ENCODE measurements around the gene CTNNA1.

CTNNA1 gene

DNA sequence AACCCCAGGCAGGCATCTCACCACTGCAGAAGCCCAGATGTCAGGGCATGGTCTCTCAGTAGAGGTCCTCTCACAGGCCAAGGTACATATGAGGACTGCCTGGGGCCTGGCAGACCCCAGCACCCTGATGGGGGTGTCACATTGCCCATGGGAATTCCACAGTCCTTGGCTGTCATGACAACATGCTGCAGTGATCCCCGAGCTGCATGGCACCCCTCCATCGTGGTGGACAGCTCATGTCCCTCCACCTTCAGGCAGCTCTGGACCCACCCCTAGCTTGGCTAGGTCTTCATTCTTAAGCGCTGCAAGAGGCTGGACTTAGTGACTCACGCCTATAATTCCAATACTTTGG, 196.0 kb downstream of the CTNNA1 start:
- H3K4me3 ChIP-seq (ENCODE audit: low read length) = no peak overlapping the region
- H3K27ac ChIP-seq (ENCODE audit: low read depth, low read length) = no peak overlapping the region
- H3K36me3 ChIP-seq (ENCODE audit: control insufficient read depth, insufficient read depth, low read length) = peaks cover 8% of the 10 kb centered on the region
- no peak overlapping the region for H3K9ac ChIP-seq (ENCODE audit: low read length)
- peaks cover 19% of the 10 kb centered on the region for H3K4me1 ChIP-seq (ENCODE audit: control insufficient read depth, insufficient read depth, low read length)
- H3K27me3 ChIP-seq (ENCODE audit: control insufficient read depth, insufficient read depth, low read length) = no peaks in the 10 kb centered on the region

DNA sequence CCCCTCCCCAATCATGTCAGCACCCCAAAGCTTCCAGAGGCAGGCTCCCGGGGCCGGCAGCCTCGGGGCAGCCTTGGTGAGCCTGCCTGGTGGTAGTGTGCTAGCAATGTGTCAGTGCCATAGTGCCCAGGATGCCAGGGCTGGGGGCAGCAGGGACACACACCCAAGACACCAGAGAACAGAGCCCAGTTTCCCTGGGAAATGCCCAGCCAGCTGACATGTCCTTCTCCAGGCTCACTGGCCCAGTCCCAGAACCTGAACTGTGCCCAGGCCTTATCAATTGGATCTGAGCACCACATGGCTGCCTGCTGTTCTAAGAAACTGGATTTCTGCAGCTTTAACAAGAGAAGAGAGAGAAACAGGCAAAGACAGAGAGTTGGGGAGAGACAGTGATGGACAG, 196.8 kb downstream of the CTNNA1 start:
- H3K9ac ChIP-seq (ENCODE audit: low read length) = no peak overlapping the region
- H3K36me3 ChIP-seq (ENCODE audit: control insufficient read depth, insufficient read depth, low read length) = peaks cover 8% of the 10 kb centered on the region
- peaks cover 19% of the 10 kb centered on the region for H3K4me1 ChIP-seq (ENCODE audit: control insufficient read depth, insufficient read depth, low read length)
- no peak overlapping the region for H3K4me3 ChIP-seq (ENCODE audit: low read length)
- no peak overlapping the region for H3K27ac ChIP-seq (ENCODE audit: low read depth, low read length)
- no peaks in the 10 kb centered on the region for H3K27me3 ChIP-seq (ENCODE audit: control insufficient read depth, insufficient read depth, low read length)

DNA sequence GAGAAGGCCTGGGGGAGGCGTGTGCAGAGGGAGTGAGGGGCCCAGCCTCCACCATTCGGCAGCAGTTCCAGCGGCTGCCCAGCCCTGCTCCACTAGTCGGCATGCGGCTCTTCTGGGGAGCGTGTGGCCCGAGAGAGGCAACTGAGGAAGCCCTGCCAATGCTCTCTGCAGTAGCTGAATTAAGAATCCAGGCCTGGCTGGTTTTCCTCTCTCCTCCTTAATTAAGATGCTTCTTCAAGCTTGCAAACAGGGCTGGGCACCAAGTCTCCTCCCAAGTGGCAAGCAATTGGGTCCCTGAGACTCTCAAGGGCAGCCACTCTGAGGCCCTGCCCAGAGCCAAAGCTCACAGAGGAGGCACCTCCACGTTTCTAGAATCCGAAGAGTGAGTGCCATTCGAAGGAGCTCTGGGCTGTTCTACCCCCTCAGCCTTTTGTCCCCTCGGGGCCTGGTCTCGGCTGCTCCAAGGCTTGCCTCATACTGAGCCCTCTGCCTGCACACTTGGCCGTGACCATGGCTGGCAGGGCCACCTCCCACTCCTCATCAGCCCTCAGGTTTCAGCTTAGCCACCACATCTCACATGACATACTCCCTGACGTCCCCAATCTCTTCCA, 197.3 kb downstream of the CTNNA1 start:
- peaks cover 19% of the 10 kb centered on the region for H3K4me1 ChIP-seq (ENCODE audit: control insufficient read depth, insufficient read depth, low read length)
- H3K36me3 ChIP-seq (ENCODE audit: control insufficient read depth, insufficient read depth, low read length) = peaks cover 8% of the 10 kb centered on the region
- H3K4me3 ChIP-seq (ENCODE audit: low read length) = no peak overlapping the region
- H3K27ac ChIP-seq (ENCODE audit: low read depth, low read length) = no peak overlapping the region
- no peak overlapping the region for H3K9ac ChIP-seq (ENCODE audit: low read length)
- H3K27me3 ChIP-seq (ENCODE audit: control insufficient read depth, insufficient read depth, low read length) = no peaks in the 10 kb centered on the region

DNA sequence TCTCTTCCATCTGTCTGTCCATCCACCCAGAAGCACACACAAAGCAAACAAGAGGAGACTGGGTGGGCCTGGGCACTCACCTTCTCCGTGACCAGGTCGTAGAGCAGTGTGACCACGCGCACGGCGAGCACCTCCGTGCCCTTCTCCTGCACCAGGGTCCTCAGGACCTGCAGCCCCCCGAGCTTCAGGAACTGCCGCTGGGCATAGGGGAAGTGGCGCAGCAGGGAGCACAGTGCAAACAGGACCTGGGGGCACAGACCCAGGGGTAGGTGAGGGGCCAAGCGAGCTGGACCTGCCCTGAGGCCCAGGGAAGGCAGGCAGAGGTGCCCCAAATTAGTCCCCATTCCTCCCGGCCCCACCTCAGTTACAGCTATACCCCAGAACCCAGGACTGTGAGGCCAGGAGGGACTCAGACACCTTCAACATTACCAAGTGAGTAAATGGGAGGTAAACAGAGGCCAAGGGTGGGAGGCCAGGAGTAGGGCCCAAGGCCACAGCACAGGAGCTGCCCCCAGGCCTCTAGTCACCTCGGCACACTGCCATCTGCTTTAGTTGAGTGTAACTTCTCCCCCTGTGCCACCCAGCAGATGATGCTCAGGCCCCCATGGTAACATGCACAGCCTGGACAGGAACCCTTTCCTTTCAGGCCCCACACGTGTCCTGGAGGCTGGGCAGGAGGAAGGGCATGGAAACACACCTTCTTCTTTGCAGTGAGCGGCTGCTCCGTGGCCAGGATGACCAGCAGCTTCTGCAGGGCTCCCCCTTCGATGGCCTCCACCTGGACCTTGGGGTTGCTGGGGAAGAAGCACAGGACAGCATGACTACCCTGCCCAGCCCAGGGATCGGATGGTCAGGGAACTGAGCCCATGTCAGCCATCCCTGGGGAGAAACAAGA, 198.1 kb downstream of the CTNNA1 start:
- H3K27ac ChIP-seq (ENCODE audit: low read depth, low read length) = no peak overlapping the region
- no peak overlapping the region for H3K4me3 ChIP-seq (ENCODE audit: low read length)
- peaks cover 19% of the 10 kb centered on the region for H3K4me1 ChIP-seq (ENCODE audit: control insufficient read depth, insufficient read depth, low read length)
- H3K9ac ChIP-seq (ENCODE audit: low read length) = no peak overlapping the region
- peaks cover 8% of the 10 kb centered on the region for H3K36me3 ChIP-seq (ENCODE audit: control insufficient read depth, insufficient read depth, low read length)
- no peaks in the 10 kb centered on the region for H3K27me3 ChIP-seq (ENCODE audit: control insufficient read depth, insufficient read depth, low read length)

DNA sequence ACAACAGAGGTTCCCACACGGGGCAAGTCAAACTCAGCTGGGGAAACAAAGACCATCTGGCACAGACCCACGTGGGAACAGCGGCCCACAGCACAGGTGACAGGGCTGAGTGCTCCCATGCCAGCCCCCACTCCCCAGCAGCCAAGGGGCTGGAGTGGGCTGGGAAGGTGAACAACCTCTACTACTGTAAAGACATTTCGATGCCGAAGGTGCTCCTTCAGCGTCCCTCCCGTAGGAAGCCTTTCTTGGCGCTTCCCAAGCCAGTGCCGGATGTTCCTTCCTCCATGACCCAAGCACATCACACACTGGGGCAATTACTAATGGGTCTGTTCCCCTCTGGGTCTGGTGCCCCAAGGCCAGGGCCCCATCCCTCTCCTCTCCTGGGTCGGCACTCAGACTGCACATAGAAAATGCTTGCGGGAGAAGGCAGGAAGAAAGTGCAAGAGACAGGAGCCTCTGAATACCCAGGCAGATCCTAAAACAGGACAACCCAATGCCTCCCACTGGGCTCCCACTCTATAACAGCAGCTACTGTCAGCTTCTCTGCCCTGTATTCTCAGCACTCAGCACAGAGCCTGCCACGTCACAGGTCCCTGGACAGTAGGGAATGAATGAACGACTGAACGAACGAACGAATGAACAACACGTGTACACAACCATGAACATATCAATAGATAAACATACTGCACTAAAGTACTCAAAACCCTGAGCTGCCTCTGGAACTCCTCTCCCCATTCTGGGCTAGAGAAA, 198.9 kb downstream of the CTNNA1 start:
- H3K27ac ChIP-seq (ENCODE audit: low read depth, low read length) = no peak overlapping the region
- H3K4me3 ChIP-seq (ENCODE audit: low read length) = no peak overlapping the region
- no peaks in the 10 kb centered on the region for H3K27me3 ChIP-seq (ENCODE audit: control insufficient read depth, insufficient read depth, low read length)
- no peak overlapping the region for H3K9ac ChIP-seq (ENCODE audit: low read length)
- peaks cover 19% of the 10 kb centered on the region for H3K4me1 ChIP-seq (ENCODE audit: control insufficient read depth, insufficient read depth, low read length)
- H3K36me3 ChIP-seq (ENCODE audit: control insufficient read depth, insufficient read depth, low read length) = peaks cover 3% of the 10 kb centered on the region

DNA sequence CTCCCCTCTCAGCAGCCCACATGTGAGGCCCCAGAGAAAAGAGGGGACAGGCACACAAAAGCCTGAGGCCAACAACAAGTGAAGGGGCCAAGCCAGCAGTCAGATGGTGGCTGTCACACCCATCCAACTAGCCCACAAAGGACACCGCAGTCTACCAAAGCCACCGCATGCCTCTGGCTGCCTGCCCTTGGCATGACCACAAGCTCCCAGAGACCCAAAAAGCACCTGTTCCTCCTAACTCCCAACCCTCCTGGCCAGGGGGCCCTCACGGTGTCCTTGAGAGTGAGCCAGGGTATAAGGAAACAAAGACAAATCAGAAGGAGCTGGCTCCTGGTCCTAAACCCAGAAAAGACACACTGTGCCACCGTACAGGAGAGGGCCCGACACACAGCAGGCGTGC, 199.7 kb downstream of the CTNNA1 start:
- H3K9ac ChIP-seq (ENCODE audit: low read length) = no peak overlapping the region

DNA sequence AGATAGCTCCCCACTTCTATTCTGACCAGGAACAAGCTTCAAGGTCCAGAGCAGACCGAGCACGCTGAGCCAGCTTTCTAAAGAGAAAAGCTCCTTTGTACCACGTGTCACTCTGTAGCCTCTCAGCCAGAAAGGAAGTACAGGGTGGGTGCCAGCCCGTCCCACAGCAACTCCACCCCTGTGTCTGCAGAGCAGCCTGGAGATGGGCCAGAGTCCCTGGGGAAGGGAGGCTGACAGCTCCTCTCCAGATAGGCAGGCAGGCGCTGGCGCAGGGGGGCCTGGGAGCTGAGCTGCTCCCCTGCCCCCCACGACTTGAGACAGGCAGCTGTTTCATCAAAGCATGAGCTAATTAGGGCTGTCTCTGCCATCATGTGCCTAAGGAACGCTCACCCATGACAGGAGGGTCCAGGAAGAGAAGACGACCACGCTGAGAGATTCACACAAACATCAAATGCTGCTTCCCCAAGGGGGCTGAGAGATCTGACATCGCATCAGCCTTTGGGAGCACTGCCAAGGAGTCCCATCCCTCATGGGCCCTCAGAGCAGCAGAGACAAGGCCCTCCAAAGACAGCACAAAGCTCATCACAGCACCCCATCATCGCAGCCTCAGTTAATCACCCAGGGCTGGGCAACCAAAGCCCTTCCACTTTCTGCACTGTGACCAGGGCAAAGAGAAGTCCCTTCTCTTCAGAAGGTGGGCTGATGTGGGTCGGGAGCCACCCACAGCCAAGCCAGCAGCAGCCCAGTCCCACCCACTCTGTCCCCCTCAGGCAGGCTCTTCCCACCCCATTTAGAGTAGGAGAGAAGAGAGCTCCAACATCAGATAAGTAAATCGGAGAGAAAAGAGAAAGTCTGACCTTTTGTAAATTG, 200.4 kb downstream of the CTNNA1 start:
- Histone ChIP-seq H3K4me1 (ENCODE audit: control insufficient read depth, insufficient read depth, low read length) (peaks cover 19% of the 10 kb centered on the region), H3K4me3 (ENCODE audit: low read length) (peak overlapping the region; percentile 25), H3K9ac (ENCODE audit: low read length) (no peak overlapping the region), H3K27ac (ENCODE audit: low read depth, low read length) (peak overlapping the region; percentile 64), H3K27me3 (ENCODE audit: control insufficient read depth, insufficient read depth, low read length) (no peaks in the 10 kb centered on the region), H3K36me3 (ENCODE audit: control insufficient read depth, insufficient read depth, low read length) (no peaks in the 10 kb centered on the region)

More for the DNA sequence above, 199.7 kb downstream of the CTNNA1 start:
- peak overlapping the region; percentile 64 for H3K27ac ChIP-seq (ENCODE audit: low read depth, low read length)
- no peaks in the 10 kb centered on the region for H3K27me3 ChIP-seq (ENCODE audit: control insufficient read depth, insufficient read depth, low read length)
- H3K4me3 ChIP-seq (ENCODE audit: low read length) = peak overlapping the region; percentile 25
- H3K36me3 ChIP-seq (ENCODE audit: control insufficient read depth, insufficient read depth, low read length) = no peaks in the 10 kb centered on the region
- peaks cover 19% of the 10 kb centered on the region for H3K4me1 ChIP-seq (ENCODE audit: control insufficient read depth, insufficient read depth, low read length)

DNA sequence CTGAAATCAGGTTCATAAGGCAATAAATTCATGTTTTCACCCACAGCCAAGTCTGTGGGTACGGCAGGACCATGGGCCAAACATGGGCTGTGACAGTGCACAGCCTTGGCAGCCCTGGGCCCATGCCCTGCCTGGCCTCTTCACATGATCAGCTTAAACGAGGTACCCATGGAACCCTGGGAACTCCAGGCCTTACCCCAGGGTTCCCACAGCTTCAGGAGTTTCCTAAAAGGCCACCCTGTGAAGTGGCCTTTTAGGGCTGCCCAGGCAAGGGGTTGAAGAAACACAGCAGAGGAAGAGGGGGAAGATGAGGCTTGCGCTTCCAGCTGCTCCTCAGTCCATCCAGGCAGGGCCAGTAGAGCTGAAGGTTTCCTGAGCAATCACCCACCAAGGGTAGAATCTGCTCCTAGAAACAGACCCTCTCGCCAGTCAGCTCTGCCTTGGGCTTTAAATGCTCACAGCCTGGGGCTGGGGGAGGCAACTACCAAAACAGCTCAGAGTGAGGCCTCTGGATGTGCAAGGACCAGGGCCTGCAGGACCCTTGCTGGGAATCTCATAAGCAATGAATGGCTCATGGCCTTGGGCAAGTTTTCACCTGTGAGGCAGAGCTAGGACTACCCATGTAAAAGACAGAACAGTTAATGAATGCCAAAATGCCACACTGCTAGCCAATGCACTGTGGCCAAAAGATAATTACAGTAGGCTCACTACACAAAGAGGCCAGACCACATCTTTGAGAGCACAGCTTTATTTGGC, 201.2 kb downstream of the CTNNA1 start:
- H3K36me3 ChIP-seq (ENCODE audit: control insufficient read depth, insufficient read depth, low read length) = no peaks in the 10 kb centered on the region
- H3K9ac ChIP-seq (ENCODE audit: low read length) = no peak overlapping the region
- H3K4me1 ChIP-seq (ENCODE audit: control insufficient read depth, insufficient read depth, low read length) = peaks cover 19% of the 10 kb centered on the region
- no peaks in the 10 kb centered on the region for H3K27me3 ChIP-seq (ENCODE audit: control insufficient read depth, insufficient read depth, low read length)
- H3K4me3 ChIP-seq (ENCODE audit: low read length) = no peak overlapping the region
- H3K27ac ChIP-seq (ENCODE audit: low read depth, low read length) = peak overlapping the region; percentile 64

DNA sequence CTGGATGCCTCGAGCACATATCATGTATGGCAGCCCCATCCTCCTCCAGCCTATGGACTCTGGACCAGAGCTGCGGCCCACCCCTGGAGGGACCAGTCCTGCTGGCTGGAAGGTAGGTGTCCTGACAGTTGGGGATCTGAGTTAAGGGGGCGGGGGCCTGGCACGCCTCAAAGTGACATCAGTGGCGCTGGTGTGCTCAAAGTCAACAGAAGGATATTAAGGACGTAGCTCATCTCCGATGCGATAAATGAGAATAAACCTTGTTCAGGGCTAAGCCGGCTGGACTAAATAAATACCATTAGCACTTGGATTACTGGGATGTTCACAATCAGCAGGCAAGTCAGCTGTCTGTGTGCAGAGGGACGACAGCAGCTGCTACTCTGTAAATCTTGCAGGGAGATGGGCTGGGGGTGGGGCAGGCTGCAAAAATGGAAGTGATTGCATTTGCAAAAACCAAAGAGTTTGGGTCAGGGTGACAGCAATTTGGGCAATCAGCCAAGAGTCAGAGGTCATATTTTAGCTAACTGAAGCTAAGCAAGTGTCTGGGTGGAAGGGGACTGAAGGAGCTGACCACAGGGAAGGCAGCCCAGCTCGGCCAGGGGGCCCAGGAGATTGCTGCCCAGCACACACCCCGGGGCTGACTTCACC, 201.9 kb downstream of the CTNNA1 start:
- H3K4me1 ChIP-seq (ENCODE audit: control insufficient read depth, insufficient read depth, low read length) = peaks cover 19% of the 10 kb centered on the region
- H3K27me3 ChIP-seq (ENCODE audit: control insufficient read depth, insufficient read depth, low read length) = no peaks in the 10 kb centered on the region
- H3K36me3 ChIP-seq (ENCODE audit: control insufficient read depth, insufficient read depth, low read length) = no peaks in the 10 kb centered on the region
- H3K9ac ChIP-seq (ENCODE audit: low read length) = no peak overlapping the region
- H3K27ac ChIP-seq (ENCODE audit: low read depth, low read length) = no peak overlapping the region
- no peak overlapping the region for H3K4me3 ChIP-seq (ENCODE audit: low read length)

DNA sequence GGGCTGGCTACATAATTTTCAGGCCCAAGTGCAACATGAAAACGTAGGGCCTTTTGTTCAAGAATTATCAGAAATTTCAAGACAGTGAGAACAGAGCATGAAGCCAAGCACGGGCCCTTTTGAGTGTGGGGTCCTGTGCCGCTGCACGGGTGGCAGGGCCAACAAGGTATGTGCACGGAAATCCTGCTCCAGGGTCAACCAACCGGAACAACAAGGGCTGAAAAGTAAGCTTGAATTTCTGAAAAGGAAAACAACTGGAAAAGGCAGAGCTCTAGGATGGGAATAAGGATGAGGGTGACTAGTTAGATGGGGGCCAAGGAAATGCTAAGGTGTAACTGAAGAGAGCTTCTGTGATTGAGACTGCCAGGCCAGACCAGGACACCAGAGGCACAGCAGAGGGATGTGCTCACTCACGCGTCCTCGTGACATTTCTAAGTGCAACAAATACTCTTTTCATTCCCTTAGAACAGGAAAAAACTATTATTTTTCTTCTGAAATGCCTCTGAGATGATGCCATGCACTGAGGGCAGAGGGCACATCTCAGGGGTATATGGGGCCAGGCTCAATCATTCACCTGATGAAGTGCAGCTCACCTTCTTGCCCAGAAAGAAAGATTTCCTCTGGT, 202.6 kb downstream of the CTNNA1 start:
- no peak overlapping the region for H3K27ac ChIP-seq (ENCODE audit: low read depth, low read length)
- no peak overlapping the region for H3K4me3 ChIP-seq (ENCODE audit: low read length)
- no peaks in the 10 kb centered on the region for H3K27me3 ChIP-seq (ENCODE audit: control insufficient read depth, insufficient read depth, low read length)
- H3K4me1 ChIP-seq (ENCODE audit: control insufficient read depth, insufficient read depth, low read length) = peaks cover 19% of the 10 kb centered on the region
- no peaks in the 10 kb centered on the region for H3K36me3 ChIP-seq (ENCODE audit: control insufficient read depth, insufficient read depth, low read length)
- H3K9ac ChIP-seq (ENCODE audit: low read length) = no peak overlapping the region

DNA sequence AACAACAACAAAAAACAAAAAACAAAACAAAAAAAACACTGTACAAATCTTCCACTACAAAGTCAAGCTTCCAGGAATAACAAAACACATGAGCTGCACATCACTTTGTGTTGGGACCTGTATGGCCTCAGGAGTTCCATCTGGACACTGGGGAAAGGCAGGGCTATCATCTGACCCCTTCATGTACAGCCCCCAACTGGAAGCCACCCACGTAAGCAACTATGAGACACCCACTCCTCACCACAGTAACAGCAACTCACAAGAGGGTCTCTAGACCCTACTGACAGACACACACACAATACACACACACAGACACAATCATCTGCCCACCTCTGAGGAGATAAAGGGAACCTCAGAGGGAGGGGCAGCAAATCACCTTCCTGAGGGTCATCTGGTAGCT, 203.6 kb downstream of the CTNNA1 start:
- Histone ChIP-seq H3K4me1 (ENCODE audit: control insufficient read depth, insufficient read depth, low read length) (peaks cover 19% of the 10 kb centered on the region), H3K27me3 (ENCODE audit: control insufficient read depth, insufficient read depth, low read length) (no peaks in the 10 kb centered on the region), H3K9ac (ENCODE audit: low read length) (no peak overlapping the region), H3K36me3 (ENCODE audit: control insufficient read depth, insufficient read depth, low read length) (no peaks in the 10 kb centered on the region), H3K27ac (ENCODE audit: low read depth, low read length) (no peak overlapping the region), H3K4me3 (ENCODE audit: low read length) (no peak overlapping the region)

Data from rectal smooth muscle tissue (tissue), 1 donor.